ENCODE results near the gene CNIH3. TPM values are rescaled to one million over a fixed set of nuclear protein-coding genes. Genes with fewer than 3 reads are reported as not detected.

CNIH3 gene
- polyA plus RNA-seq, 1 donor (not counting 4 experiments of a cell fraction or from before 2014, with no cell fraction given): 0.81 TPM

DNA sequence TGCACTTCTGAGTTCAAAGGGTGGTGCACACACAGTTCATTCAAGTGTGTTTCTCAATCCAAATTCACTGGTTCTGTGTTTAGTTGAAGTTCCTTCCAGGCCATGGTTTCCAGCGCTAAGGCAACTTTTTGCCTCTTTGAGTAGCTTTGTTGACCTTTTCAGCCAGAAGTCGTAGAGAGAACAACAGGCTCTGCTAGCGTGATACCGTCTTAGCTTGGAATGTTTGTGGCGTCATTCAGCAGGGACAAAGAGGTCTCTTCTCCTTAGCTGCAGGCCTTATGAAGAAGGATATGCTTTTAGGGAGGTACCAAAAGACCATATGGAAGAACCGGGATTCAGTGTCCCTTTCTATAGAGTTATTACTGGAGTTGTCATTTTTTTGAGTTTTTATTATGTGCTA lies 65.7 kb downstream of the CNIH3 start:
- Histone ChIP-seq H4K20me1 (ENCODE audit: control insufficient read depth, extremely low read depth, insufficient read depth, low read length) (no peaks in the 10 kb centered on the region), H3K79me2 (ENCODE audit: control insufficient read depth, insufficient read depth, low read length) (no peaks in the 10 kb centered on the region), H3K27me3 (ENCODE audit: control insufficient read depth, extremely low read depth, insufficient read depth, low read length) (peaks cover 10% of the 10 kb centered on the region), H3K4me1 (ENCODE audit: control insufficient read depth, extremely low read depth, insufficient read depth, low read length) (no peaks in the 10 kb centered on the region), H3K4me2 (ENCODE audit: control insufficient read depth, extremely low read depth, insufficient read depth, low read depth, low read length) (no peak overlapping the region), H2AFZ (ENCODE audit: control insufficient read depth, low read length) (no peak overlapping the region), H3K9me1 (ENCODE audit: control insufficient read depth, extremely low read depth, insufficient read depth, low read length) (no peaks in the 10 kb centered on the region), H3K9me3 (ENCODE audit: control insufficient read depth, low read depth, low read length) (no peaks in the 10 kb centered on the region), H3K36me3 (ENCODE audit: control insufficient read depth in 2 of 2, extremely low read depth in 1 of 2, insufficient read depth in 2 of 2, low read length in 2 of 2) (no peaks in the 10 kb centered on the region), H3K27ac (ENCODE audit: control insufficient read depth, insufficient read depth, low read length) (no peak overlapping the region), H3K4me3 (ENCODE audit: control insufficient read depth in 2 of 3, extremely low read depth in 1 of 3, insufficient read depth in 2 of 3, low read depth in 1 of 3, low read length in 3 of 3) (no peak overlapping the region), H3K9ac (ENCODE audit: control insufficient read depth, extremely low read depth, insufficient read depth, low read length) (no peak overlapping the region)
- dilution Hi-C loops (cut with MboI; ENCODE audit: extremely low pct_ligation_motif_present, low sequenced_read_pairs): no loop called here
- FAIRE-seq (no peak), DNase-seq (ENCODE audit: low read depth, low spot score) (no peak)
- TF ChIP-seq, protein P1, sequence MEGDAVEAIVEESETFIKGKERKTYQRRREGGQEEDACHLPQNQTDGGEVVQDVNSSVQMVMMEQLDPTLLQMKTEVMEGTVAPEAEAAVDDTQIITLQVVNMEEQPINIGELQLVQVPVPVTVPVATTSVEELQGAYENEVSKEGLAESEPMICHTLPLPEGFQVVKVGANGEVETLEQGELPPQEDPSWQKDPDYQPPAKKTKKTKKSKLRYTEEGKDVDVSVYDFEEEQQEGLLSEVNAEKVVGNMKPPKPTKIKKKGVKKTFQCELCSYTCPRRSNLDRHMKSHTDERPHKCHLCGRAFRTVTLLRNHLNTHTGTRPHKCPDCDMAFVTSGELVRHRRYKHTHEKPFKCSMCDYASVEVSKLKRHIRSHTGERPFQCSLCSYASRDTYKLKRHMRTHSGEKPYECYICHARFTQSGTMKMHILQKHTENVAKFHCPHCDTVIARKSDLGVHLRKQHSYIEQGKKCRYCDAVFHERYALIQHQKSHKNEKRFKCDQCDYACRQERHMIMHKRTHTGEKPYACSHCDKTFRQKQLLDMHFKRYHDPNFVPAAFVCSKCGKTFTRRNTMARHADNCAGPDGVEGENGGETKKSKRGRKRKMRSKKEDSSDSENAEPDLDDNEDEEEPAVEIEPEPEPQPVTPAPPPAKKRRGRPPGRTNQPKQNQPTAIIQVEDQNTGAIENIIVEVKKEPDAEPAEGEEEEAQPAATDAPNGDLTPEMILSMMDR (optimal IDR thresholded peaks at IDR 0.05 in 1 of 3, IDR thresholded peaks at IDR 0.05 in 1 of 3, conservative IDR thresholded peaks at IDR 0.05 in 1 of 3; ENCODE audit: extremely low read depth in 1 of 3, insufficient read depth in 2 of 3, low read length in 3 of 3): no peak
- TF ChIP-seq EZH2 (IDR thresholded peaks at IDR 0.05; ENCODE audit: low read length): no peak

DNA sequence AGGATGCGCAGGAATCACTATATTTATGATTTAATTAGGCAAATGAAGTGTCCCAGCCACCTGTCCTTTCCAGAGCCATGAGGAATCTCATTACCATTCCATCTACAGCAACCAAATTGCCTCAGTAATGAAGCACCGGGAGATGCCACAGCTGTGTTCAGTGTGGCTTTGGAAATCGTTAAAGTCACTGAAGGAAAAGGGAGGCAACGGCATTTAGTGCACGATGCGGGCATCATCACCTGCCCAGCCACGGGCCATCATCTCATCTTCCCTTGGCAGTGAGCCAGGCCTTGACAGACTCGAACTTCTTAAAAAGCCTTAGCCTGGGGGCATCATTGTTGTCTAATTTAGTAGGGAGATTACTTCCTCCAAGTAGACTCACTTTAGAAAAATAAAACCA lies 67.8 kb downstream of the CNIH3 start:
- FAIRE-seq: no peak
- no peak overlapping the region for H3K27ac ChIP-seq (ENCODE audit: control insufficient read depth, insufficient read depth, low read length)
- no peak overlapping the region for H3K4me2 ChIP-seq (ENCODE audit: control insufficient read depth, extremely low read depth, insufficient read depth, low read depth, low read length)
- no peaks in the 10 kb centered on the region for H3K4me1 ChIP-seq (ENCODE audit: control insufficient read depth, extremely low read depth, insufficient read depth, low read length)
- no peak overlapping the region for H3K4me3 ChIP-seq (ENCODE audit: control insufficient read depth in 2 of 3, extremely low read depth in 1 of 3, insufficient read depth in 2 of 3, low read depth in 1 of 3, low read length in 3 of 3)
- H3K79me2 ChIP-seq (ENCODE audit: control insufficient read depth, insufficient read depth, low read length): no peaks in the 10 kb centered on the region
- DNase-seq (ENCODE audit: low read depth, low spot score): no peak
- no peak overlapping the region for H2AFZ ChIP-seq (ENCODE audit: control insufficient read depth, low read length)
- H3K27me3 ChIP-seq (ENCODE audit: control insufficient read depth, extremely low read depth, insufficient read depth, low read length): peaks cover 10% of the 10 kb centered on the region
- H3K9me3 ChIP-seq (ENCODE audit: control insufficient read depth, low read depth, low read length): no peaks in the 10 kb centered on the region
- TF ChIP-seq EZH2 (IDR thresholded peaks at IDR 0.05; ENCODE audit: low read length): no peak
- TF ChIP-seq, protein P1 (optimal IDR thresholded peaks at IDR 0.05 in 1 of 3, IDR thresholded peaks at IDR 0.05 in 1 of 3, conservative IDR thresholded peaks at IDR 0.05 in 1 of 3; ENCODE audit: extremely low read depth in 1 of 3, insufficient read depth in 2 of 3, low read length in 3 of 3): no peak
- H3K9ac ChIP-seq (ENCODE audit: control insufficient read depth, extremely low read depth, insufficient read depth, low read length): no peak overlapping the region
- H4K20me1 ChIP-seq (ENCODE audit: control insufficient read depth, extremely low read depth, insufficient read depth, low read length): no peaks in the 10 kb centered on the region
- H3K36me3 ChIP-seq (ENCODE audit: control insufficient read depth in 2 of 2, extremely low read depth in 1 of 2, insufficient read depth in 2 of 2, low read length in 2 of 2): no peaks in the 10 kb centered on the region
- H3K9me1 ChIP-seq (ENCODE audit: control insufficient read depth, extremely low read depth, insufficient read depth, low read length): no peaks in the 10 kb centered on the region
- dilution Hi-C loops (cut with MboI; ENCODE audit: extremely low pct_ligation_motif_present, low sequenced_read_pairs): no loop called here

All from keratinocyte (primary cell).